Adipose tissue (tissue), 3 donors: Measurements from ENCODE around the gene ATP9B. TPM values are rescaled to one million over a fixed set of nuclear protein-coding genes. Genes with fewer than 3 reads are reported as not detected.
"Not testable (repeated sequence)": the region's sequence is repeated elsewhere in the genome, so short reads cannot be mapped to it uniquely, and the experiment has no call there.

Experiments
- H3K27ac ChIP-seq: one replicate; pipeline ENCODE4 v1.5.1; 2013; ENCODE audit warnings: low read depth, low read length
- WGBS, 3 donors: extraction: QIAGEN DNeasy Blood & Tissue Kit; methylation state at CpG; one replicate each; pipeline ENCODE4 v1.1.7; 2013; 5-methylcytosine and 5-hydroxymethylcytosine counted together
- polyA plus RNA-seq, 3 donors: library from polyadenylated mRNA; stranded (reverse); fragments of 200-250 nt; gene quantifications; one replicate each; pipeline ENCODE4 v1.2.3, GENCODE V29; 2013
- donor health status: healthy with polysubstance abuse.
- donor health status: Bipolar disorder and iron deficiency.
- donor health status: healthy.

ATP9B gene
- polyA plus RNA-seq, 3 donors, result 7.3 to 13.5 (median 9.3) TPM

DNA sequence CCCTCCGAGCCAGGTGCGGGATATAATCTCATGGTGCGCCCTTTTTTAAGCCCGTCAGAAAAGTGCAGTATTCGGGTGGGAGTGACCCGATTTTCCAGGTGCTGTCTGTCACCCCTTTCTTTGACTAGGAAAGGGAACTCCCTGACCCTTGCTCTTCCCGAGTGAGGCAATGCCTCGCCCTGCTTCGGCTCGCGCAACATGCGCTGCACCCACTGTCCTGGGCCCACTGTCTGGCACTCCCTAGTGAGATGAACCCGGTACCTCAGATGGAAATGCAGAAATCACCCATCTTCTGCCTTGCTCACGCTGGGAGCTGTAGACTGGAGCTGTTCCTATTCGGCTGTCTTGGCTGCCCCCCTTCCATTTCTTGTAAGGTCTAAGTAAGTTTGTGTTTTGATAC is 221.2 kb downstream of the ATP9B start:
- WGBS, 3 donors, result 93 to 98% (median 97%) methylated on average over 15 of the region's 15 CpGs
- H3K27ac ChIP-seq, result not testable (repeated sequence)

DNA sequence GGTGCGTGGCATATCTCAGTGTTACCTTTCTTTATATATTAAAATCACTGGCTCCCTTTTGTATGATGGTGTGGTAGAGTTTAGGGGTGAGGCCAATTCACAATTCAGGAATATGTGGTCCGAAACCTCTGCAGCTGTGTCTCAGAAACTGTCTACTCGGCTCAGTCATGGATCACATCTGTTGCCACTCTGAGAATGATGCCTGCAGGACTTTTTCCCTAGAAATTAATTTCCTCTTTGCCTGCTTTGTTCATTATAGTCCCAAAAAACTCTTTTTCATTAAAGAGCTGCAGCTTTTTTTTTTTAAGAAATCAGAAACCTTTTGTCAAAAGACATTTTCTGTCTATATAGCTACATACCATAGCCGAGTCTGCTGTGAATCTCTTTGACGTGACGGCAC is 221.7 kb downstream of the ATP9B start:
- WGBS, 3 donors, result 97 to 98% (median 97%) methylated on average over 6 of the region's 6 CpGs
- H3K27ac ChIP-seq, result no peak overlapping the region

DNA sequence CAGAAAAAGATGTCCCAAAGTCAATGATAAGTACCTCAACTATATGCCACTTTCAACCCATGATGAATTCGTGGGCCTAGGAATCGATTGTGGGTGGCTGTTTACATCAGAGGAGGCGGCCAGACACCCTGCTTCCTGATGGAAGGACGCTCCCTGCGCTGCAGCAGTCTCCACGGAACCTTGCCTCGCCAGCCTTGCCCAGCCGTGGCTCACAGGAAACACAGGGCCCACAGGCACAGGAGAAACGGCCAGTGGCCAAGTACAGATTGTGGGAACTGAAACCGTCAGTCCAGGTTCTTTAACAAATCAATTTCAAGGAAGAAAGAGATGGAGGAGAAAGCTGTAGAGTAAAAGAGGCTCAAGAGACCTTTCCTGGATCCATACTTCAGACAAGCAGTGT is 225.0 kb downstream of the ATP9B start:
- H3K27ac ChIP-seq, result no peak overlapping the region
- 84 to 88% (median 86%) methylated on average over 10 of the region's 10 CpGs for WGBS, 3 donors

DNA sequence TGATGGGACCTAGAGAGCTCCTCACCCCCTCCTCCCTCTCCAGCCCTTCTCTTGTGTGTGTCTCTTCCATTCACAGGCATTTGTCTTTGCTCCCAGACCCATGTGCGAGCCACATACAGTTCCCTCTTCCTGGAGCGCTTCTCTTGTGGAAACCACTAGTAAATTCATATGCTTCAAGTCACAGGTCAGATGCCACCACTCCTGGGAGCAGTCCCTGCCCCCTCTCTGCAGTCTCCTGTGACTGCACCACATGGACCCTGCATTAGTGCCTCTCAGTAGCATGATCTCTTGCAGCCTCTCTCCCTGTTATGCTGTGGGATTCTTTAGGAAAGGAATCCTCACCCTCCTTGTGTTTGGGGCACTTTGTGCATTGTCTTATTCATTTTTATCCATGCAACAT is 230.1 kb downstream of the ATP9B start:
- 96 to 100% (median 98%) methylated on average over 2 of the region's 2 CpGs for WGBS, 3 donors
- no peak overlapping the region for H3K27ac ChIP-seq

DNA sequence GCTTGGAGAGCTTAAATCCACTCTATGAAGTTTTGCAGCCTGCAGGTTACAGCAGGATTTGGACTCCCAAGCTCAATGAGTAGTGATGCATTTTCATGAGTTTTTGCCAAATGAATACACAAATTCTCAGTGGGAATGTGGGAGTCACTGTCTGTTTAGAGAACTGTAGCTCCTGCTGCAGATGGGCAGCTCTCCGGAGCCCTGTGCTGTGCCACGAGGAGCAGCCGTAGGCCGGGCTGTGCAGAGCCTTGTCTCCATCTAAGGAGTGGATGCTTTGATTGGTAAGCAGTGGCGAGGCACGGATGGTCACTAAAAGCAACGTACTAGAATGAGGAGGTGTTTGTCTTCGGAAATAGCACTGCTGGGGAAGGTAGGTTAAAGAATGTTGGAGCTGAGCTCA is 230.5 kb downstream of the ATP9B start:
- H3K27ac ChIP-seq, result no peak overlapping the region
- 90 to 97% (median 92%) methylated on average over 8 of the region's 8 CpGs for WGBS, 3 donors

DNA sequence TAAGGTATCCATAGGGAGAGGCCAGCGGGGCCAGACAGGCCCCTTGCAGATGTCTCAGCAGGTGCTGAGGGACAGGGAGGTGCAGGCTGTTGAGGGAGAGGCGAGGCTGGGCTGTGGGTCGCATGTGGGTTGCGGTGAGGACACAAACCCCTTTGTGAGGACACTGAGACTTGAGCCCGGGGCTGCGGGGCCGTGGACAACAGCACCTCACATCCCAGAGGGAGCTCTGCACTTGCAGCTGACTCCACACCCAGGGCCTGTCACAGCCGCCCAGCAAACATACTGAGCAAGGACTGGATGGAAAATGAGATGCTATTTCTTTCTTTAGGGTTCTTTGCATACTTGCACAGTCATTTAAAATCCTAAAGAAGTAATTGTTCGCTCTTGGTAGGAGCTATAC is 231.2 kb downstream of the ATP9B start:
- 84 to 92% (median 85%) methylated on average over 9 of the region's 9 CpGs for WGBS, 3 donors
- H3K27ac ChIP-seq, result no peak overlapping the region

DNA sequence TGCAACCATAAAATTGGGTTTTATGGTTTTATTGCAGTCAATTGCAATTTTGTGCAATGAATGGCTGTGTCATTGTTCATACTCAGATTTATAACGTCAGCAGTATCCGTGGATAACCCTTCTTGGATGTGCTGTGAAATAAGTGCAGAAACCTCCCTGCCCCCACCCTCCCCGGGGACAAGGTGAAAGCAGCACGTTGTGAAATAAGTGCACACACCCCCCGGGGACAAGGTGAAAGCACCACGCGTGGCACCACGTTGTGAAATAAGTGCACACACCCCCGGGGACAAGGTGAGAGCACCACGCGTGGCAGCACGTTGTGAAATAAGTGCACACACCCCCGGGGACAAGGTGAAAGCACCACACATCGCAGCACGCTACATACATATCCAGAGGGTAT is 232.9 kb downstream of the ATP9B start:
- H3K27ac ChIP-seq, result no peak overlapping the region
- WGBS, 3 donors, result 74 to 92% (median 81%) methylated on average over 15 of the region's 15 CpGs

DNA sequence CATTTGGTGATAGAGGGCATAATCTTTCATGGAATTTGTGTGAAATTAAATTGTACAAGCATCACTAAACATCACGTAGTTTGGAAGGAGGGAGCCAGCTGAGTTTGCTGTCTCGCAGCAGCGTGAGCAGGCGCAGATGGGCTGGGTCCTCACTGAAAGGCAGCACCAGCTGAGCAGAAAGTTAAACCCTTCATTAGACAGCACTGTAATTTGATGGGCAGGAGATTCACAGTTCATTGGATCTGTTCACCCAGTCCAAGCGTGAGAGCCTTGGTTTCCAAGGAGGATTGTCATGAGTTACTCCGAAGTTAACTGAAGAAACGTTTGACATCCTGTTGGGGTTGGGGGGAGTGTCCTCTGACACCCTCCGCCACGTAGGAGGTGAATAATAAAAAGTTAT is 236.7 kb downstream of the ATP9B start:
- 88 to 94% (median 93%) methylated on average over 9 of the region's 9 CpGs for WGBS, 3 donors
- no peak overlapping the region for H3K27ac ChIP-seq

DNA sequence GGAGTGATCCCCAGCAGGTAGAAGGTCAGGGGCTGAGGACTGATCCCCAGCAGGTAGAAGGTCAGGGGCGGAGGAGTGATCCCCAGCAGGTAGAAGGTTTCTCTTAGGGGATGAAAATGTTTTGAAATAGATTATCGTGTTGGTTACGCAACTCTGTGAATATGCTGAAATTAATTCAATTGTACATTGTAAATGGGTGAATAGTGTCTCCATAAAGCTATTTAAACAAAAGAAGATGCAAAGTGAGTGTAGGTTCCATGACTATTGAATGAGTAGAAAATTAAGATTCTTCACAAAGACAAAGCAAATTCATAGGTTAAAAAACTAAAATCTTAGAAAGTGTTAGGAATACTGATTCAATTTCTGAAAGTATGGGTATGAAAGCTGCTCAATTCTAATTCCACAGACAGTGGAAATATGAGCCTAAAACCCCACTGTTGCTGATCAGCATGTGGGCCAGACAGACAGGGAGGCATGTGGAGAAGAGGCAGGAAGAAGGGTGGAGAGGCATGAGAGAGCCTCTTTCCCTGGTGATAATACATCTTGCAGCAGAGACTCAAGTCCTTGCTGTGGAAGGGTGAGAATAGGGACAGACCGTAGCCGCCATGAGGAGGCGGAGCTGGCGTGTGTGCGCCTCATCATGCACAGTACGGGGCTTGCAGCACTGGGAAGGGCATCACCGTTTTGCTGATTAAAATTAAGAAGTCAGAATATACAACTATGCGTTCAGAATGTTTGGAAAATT is 240.6 kb downstream of the ATP9B start:
- WGBS, 3 donors, result 85 to 91% (median 91%) methylated on average over 11 of the region's 11 CpGs
- no peak overlapping the region for H3K27ac ChIP-seq

DNA sequence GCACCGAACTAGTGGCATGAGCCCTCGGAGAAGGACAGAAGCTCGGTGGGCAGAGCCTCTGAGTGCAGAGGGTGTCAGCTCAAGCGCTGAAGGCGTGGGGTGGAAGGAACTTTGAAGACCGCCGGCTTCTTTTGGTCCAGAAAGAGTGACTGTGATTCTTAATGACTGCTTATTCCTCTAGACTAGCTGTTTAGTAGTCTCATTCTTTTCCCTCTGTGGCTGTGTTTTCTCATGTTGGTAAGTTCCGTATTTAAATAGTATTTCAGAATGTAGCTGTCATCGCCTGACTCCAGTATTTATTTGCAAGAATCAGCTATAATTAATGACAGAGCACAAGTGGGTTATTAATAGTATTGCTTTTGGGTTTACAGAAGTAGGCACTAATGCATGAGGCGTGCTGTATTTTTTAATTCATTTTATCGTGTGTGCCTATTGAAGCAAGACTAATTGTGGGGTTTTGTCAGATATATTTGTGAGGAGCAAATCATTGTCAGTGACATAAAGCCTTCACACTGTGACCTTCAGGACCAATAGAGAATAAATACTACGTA is 245.7 kb downstream of the ATP9B start:
- 86 to 97% (median 96%) methylated on average over 12 of the region's 12 CpGs for WGBS, 3 donors
- H3K27ac ChIP-seq, result no peak overlapping the region

DNA sequence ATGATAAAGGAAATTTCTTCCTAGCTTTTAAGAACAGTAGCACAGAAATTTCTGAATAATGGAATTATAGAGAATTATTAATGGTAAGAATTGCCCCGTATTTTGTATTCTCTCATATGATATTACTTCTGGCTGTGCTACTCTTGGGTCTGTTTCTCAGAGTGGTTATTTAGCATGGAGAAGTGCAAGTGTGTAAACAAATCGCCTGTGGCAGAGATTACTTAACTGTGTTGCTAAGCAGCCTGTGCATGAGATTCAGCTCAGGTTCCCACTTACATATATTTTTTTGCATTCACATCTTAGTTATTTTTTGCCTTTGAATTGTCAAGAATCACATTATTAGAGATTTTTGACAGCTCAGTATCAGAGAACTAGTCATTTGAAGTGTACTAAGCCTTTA is 246.4 kb downstream of the ATP9B start:
- H3K27ac ChIP-seq, result no peak overlapping the region
- WGBS, 3 donors, result 75 to 89% (median 80%) methylated on average over 2 of the region's 2 CpGs

DNA sequence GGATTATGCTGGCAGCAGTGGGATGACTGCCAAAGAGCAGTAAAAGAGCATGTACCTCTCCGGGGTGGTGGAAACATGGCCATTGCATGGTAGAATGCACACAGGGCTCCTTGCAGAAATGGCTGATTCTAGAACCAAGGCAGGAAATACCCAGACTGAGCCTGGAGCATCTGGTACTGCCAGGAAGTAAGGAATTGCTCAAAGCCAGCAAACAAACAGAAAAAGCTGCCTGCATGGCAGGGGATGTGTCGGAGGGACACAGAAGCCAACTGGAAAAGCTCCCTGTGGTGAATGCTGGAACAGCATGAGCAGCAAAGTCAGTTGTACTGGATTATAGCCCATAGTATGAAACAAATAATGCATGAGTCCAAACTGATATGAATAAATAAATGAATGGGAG is 248.5 kb downstream of the ATP9B start:
- H3K27ac ChIP-seq, result no peak overlapping the region
- 88 to 100% (median 93%) methylated on average over 2 of the region's 2 CpGs for WGBS, 3 donors

DNA sequence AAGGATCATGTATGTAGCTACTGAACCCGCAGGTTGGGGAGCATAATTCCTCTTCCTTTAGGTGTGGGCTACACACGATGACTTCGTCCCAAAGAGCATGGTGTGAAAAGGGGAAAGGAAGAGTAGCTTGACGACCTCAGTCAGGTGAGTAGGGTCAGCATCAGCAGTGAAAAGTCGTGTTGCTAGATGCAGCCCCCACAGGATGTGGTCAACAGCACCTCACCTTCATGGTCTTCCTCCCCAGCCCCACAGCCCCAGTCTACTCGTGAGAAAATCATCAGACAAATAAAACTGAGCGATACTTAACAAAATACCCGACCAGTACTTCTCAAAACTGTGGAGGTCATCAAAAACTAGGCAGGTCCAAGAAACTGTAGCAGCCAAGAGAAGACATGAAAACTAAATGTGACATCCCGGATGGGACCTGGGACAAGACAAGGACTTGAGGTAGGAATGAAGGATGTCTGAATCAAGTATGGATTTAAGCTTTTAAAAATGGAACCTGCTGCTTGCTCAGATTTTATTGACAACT is 249.0 kb downstream of the ATP9B start:
- 88 to 90% (median 89%) methylated on average over 9 of the region's 9 CpGs for WGBS, 3 donors
- H3K27ac ChIP-seq, result no peak overlapping the region

DNA sequence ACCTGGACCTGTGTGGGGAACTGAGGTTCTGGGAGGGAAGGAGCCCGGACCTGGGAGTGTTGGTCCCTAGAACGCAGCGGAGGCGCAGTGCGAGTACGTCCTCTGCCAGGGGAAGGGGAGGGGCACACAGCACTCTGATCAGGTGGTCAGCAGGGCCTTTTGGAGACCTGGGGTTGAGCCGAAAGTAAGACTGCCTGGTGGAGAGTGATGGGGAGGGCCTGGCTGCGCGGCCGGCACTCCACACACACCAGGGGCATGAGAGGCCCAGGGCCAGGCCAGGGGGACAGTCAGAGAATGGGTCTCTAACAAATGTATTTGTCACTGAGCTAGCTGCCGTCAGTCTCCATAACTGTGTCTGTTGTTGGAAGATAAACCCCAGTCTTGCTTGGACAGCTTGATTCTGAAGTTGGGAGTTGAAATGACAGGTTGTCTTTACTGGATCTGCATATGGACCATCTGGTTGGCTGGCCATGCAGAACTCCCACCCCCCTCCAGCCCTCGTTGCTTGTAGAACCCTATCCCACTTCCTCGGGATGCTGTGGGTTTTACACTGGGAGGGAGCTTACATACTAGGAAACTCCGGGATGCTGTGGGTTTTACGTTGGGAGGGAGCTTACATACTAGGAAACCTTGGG is 251.1 kb downstream of the ATP9B start:
- H3K27ac ChIP-seq, result no peak overlapping the region
- 84 to 90% (median 87%) methylated on average over 15 of the region's 15 CpGs for WGBS, 3 donors

DNA sequence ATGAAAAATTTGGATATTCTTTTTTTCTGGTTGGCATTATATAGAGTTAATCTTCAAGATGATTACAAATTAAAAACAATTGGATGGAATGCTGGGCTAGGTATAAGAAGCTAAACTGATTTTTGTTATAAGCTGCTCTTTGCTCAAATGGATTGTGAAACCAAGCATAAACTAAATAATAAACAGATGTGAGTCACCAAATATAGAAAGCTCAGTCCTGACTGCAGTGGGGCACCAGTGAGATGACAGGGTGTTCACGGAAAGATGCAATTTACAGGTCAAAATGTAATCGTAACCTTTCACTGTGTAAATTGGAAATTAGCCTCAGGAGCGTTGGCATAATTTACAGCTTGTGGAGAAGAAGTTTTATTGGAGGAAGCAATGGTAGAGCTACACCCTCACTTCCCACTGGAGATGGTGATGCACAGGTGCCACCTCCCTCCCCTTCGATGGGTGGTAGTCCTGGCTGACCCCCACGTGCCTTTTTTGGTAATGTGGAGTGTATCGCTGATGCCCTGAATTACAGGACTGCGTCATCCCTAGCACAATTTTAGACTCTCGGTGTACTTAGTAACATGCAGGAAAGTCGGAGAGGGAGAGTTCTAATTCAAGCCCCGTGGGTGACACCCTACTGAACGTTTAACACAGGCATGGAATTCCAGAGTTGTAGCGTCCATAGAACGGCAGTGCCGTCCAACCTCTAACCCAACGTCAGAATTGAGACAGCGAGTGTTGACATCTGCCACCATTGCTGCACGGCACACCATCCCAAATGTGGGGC is 252.6 kb downstream of the ATP9B start:
- H3K27ac ChIP-seq, result no peak overlapping the region
- 78 to 85% (median 79%) methylated on average over 17 of the region's 17 CpGs for WGBS, 3 donors

DNA sequence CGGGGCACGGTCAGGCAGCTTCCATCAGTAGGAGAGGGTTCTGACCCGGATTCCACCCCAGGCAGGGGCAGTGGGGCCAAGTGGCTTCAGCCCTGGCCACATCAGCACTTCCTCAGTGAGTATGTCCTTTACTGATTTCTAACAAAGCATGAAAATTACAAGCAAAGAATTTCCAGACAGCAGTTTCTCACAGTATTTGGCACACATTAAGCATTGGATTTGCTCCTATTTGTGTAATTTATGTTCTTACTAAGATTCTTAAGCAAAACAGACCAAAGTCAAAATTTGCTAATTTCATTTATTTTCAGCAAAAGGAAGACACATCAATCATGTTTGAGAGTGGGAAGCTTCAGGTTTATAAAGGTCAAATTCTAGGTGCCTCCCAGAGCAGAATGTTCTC is 253.2 kb downstream of the ATP9B start:
- H3K27ac ChIP-seq, result no peak overlapping the region
- 81 to 86% (median 84%) methylated on average over 3 of the region's 3 CpGs for WGBS, 3 donors

DNA sequence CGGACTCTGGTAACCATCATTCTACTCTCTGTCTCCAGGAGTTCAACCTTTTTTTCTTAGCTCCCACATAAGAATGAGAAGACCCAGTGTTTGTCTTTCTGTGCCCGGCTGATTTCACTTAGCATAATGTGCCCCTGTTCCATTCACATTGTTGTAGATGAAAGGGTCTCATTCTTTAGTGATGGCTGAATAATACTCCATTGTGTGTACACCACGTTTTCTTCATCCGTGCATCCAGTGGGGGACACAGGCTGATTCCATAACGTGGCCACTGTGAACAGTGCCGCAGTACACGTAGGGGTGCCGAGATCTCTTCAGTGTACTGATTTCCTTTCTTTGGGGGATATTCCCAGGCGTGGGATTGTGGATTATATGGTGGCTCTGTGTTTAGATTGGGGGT is 254.3 kb downstream of the ATP9B start:
- H3K27ac ChIP-seq, result no peak overlapping the region
- 96 to 98% (median 96%) methylated on average over 9 of the region's 9 CpGs for WGBS, 3 donors

DNA sequence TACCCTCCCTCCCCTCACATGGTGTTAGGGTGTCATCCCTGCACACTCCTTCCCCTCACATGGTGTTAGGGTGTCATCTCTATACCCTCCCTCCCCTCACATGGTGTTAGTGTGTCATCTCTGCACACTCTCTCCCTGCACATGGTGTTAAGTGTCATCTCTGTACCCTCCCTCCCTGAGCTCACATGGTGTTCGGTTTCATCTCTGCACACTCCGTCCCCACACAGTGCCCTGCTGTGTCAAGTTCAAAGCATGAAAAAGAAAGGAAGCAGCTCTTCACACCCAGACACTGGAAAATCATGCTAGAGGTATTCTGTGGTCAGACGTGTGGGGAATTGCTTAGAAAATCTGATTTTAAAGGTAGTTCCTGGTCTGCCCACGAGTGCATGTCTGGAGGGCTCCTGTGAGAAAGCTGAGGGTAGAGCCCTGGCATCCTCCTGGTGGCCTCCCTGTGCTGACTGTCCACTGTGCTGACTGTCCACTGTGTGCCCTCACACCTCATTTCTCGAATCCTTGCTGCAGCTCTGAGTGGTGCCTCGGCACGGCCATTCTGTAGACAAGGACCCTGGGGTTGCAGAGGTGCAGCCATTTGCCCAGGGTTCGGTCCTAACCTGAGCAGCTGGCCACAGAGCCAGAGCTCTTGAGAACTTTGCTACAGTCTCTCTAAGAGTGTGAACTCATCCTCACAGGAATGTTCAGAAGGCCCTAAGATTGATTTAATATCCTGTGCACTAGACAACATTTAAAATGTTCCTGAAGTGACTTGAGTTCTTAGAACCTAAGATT is 257.4 kb downstream of the ATP9B start:
- H3K27ac ChIP-seq, result no peak overlapping the region
- 92 to 97% (median 94%) methylated on average over 8 of the region's 8 CpGs for WGBS, 3 donors
